Stimulated activated naive CD4-positive, alpha-beta T cell (primary cell): ENCODE data around the gene IQCF5.
"Not testable (repeated sequence)": the region's sequence is repeated elsewhere in the genome, so short reads cannot be mapped to it uniquely, and the experiment has no call there.

Source experiments
- DNase-seq, 6 experiments: peaks; one replicate each; lab custom pipeline; 2025; lab: John Stamatoyannopoulos, UW

Gene IQCF5

GRCh38 chr3:51868896-51869295 lies 6.5 kb downstream of the IQCF5 start:
- DNase-seq = not testable (repeated sequence)

GRCh38 chr3:51862886-51863285 lies 12.5 kb downstream of the IQCF5 start:
- DNase-seq = no peak

GRCh38 chr3:51860703-51861665 lies 14.4 kb downstream of the IQCF5 start, which contains the start of gene IQCF2:
Gene IQCF2, plus strand, starts transcription at chr3:51861615. Its CDS starts 52 bp downstream, at chr3:51861667.
- DNase-seq = no peak

GRCh38 chr3:51855411-51855810 lies 20.0 kb downstream of the IQCF5 start:
- not testable (repeated sequence) for DNase-seq

DNA sequence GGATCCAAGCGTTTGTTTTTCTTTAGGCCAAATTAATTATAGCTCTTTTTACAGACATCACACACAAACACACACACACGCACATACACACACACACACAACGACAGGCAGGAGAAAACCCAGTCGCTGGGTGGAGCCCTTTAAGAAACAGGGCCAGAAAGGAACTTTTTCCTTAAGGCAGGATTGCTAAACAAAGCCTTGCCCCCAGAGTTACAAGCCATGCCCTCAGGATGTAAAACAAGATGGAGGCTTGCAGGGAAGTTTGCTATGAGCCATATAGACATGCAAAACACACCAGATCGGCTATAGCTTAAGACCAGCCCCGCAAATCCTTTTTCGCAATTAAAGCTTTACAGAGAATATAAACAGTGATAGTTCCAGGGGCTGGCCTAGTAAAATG lies 30.3 kb downstream of the IQCF5 start:
- no peak for DNase-seq

DNA sequence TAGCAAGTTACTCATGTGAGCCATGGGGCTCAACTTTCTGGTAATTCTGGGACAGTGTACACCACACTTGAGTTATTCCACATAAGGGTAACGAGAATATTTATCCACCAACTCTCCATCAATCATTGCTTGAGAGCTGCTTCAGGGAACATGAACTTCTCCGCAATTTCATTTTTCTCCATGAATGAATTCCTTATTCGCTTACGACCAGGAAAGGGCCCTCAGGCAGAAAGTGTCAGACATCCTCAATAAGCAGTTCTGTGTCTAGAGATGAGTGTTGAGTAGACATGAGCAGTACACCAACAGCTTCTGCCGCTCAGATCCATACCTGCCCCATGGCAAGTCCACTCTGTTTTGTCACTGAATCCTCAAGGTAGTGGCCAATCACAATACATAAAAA lies 38.8 kb downstream of the IQCF5 start:
- DNase-seq = no peak

DNA sequence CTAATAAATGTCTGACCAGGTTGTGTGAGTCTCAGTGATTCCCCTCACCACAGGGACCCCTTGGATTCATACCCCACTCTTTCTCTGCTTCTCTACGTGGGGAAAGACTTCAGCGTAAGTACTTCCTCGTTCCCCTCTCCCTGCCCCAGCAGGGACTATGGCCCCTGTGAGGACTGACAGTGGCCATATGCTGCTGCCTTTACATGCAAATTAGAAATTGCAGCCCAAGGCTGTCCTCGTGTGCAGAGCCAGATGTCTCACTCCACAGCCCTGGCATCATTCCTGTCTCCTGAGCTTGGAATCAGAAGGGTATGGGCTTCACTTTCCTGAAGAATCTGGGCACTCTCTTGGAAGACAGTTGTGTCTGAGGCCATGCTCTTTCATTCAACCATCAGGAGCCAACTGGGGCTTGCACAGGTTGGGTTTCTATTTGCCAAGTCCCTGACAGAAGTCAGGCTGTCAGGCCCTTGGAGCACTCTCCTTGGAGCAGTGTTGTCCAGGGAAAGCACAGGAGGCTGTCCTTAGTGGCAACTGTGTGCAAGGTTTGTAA lies 44.5 kb downstream of the IQCF5 start:
- DNase-seq = no peak

GRCh38 chr3:51830345-51830744 lies 45.1 kb downstream of the IQCF5 start:
- DNase-seq = no peak

- no peak for DNase-seq
These were observed 47.1 kb downstream of the IQCF5 start for GRCh38 chr3:51828297-51828696.
